HL-60 (cell line): ENCODE results near the gene AHSP.
"Not testable (repeated sequence)": the region's sequence is repeated elsewhere in the genome, so short reads cannot be mapped to it uniquely, and the experiment has no call there.

ENCODE experiments used
- CTCF ChIP-seq: IDR thresholded peaks from one replicate; pipeline ENCODE4 v1.5.1; 2011; ENCODE audit warnings: low read length, control low read depth, inconsistent platforms; ENCODE audit not compliant: insufficient read depth
- GABPA ChIP-seq: IDR thresholded peaks from 2 replicates; pipeline ENCODE4 v1.6.1; 2012; ENCODE audit warnings: low read depth
- POLR2AphosphoS5 ChIP-seq: IDR thresholded peaks from 2 replicates; pipeline ENCODE4 v1.6.1; 2012; ENCODE audit warnings: low read depth

GRCh38 chr16:31538243-31538598 lies 10.5 kb downstream of the AHSP start:
- not testable (repeated sequence) for TF ChIP-seq CTCF, GABPA, POLR2AphosphoS5
